PC-3 (cell line): ENCODE data around the gene ZEB2. TPM values are rescaled to one million over a fixed set of nuclear protein-coding genes. Genes with fewer than 3 reads are reported as not detected.

Experiments
- ATAC-seq: fragments of 200-7000 bp; cut with Tn5 transposase; 2 replicates; pipeline ENCODE4 v1.9.1; 2020; ENCODE audit warnings: mild to moderate bottlenecking, moderate library complexity
- BruUV-seq: library from RNA; stranded (reverse); fragments of 400-500 nt; replicated peaks from 2 replicates; lab custom pipeline; 2021; lab: Mats Ljungman, UMichigan
- CTCF ChIA-PET: fragments of 300-600 bp; sonication (Branson Sonifier 250); formaldehyde crosslinking; loops from one replicate; lab custom pipeline; 2022; ENCODE audit warnings: antibody characterized with exemption; lab: Charles Lee
- POLR2A ChIA-PET: fragments of 300-600 bp; sonication (Branson Sonifier 250); formaldehyde crosslinking; loops from one replicate; lab custom pipeline; 2022; ENCODE audit warnings: antibody characterized with exemption; ENCODE audit not compliant: unreplicated experiment; lab: Charles Lee
- DNase-seq: peaks from one replicate; pipeline ENCODE4 v3.0.0-alpha.2; 2015
- H2AFZ ChIP-seq: fragments of 300-600 bp; sonication (generic); 2 replicates; pipeline ENCODE4 v1.6.0; 2016; ENCODE audit warnings: antibody characterized with exemption, low read length
- H3F3A ChIP-seq: fragments of 300-600 bp; sonication (generic); one replicate; pipeline ENCODE4 v1.6.0; 2017; ENCODE audit warnings: antibody characterized with exemption, low read length, control low read depth, mild to moderate bottlenecking; ENCODE audit not compliant: unreplicated experiment
- H3K27ac ChIP-seq: fragments of 300-600 bp; sonication (generic); 2 replicates; pipeline ENCODE4 v1.5.1; 2016; ENCODE audit warnings: mild to moderate bottlenecking, low read length
- H3K27me3 ChIP-seq: fragments of 300-600 bp; sonication (generic); 2 replicates; pipeline ENCODE4 v1.6.1; 2016; ENCODE audit warnings: low read length, mixed read lengths
- H3K36me3 ChIP-seq: fragments of 300-600 bp; sonication (generic); 2 replicates; pipeline ENCODE4 v1.6.1; 2016; ENCODE audit warnings: low read depth, mixed run types, low read length, mixed read lengths
- H3K4me1 ChIP-seq: fragments of 300-600 bp; sonication (generic); 2 replicates; pipeline ENCODE4 v1.5.1; 2016; ENCODE audit warnings: low read length; ENCODE audit not compliant: insufficient read depth
- H3K4me2 ChIP-seq: fragments of 300-600 bp; sonication (generic); 2 replicates; pipeline ENCODE4 v1.6.0; 2016; ENCODE audit warnings: low read length
- H3K4me3 ChIP-seq: fragments of 300-600 bp; sonication (generic); 2 replicates; pipeline ENCODE4 v1.5.1; 2016; ENCODE audit warnings: mild to moderate bottlenecking, low read length, mixed read lengths
- H3K79me2 ChIP-seq: fragments of 300-600 bp; sonication (generic); 2 replicates; pipeline ENCODE4 v1.6.1; 2017; ENCODE audit warnings: low read length, mixed read lengths
- H3K9ac ChIP-seq: fragments of 300-600 bp; sonication (generic); 2 replicates; pipeline ENCODE4 v1.6.0; 2016; ENCODE audit warnings: mild to moderate bottlenecking, low read length
- H3K9me2 ChIP-seq: fragments of 300-600 bp; sonication (generic); replicated peaks from 2 replicates; pipeline ENCODE4 v1.6.1; 2016; ENCODE audit warnings: mixed run types, low read length, mixed read lengths
- H3K9me3 ChIP-seq: fragments of 300-600 bp; sonication (generic); 2 replicates; pipeline ENCODE4 v1.6.1; 2016; ENCODE audit warnings: low read length, mixed read lengths
- H4K20me1 ChIP-seq: fragments of 300-600 bp; sonication (generic); 2 replicates; pipeline ENCODE4 v1.6.1; 2016; ENCODE audit warnings: low read length, mixed read lengths
- EZH2 ChIP-seq: fragments of 300-600 bp; sonication (generic); IDR thresholded peaks from one replicate; pipeline ENCODE4 v1.6.1; 2017; ENCODE audit warnings: antibody characterized with exemption, mild to moderate bottlenecking, low read length; ENCODE audit not compliant: unreplicated experiment
- EZH2phosphoT487 ChIP-seq: fragments of 300-600 bp; sonication (generic); IDR thresholded peaks from 2 replicates; pipeline ENCODE4 v1.6.1; 2018; ENCODE audit warnings: mild to moderate bottlenecking, antibody characterized with exemption, low read length, borderline replicate concordance
- intact Hi-C: fragments of 100-400 bp; cut with micrococcal nuclease; formaldehyde crosslinking; loops from 2 replicates; pipeline ENCODE4 v1.9.0; 2023
- total RNA-seq: library from RNA; depleted of rRNA; stranded (reverse); fragments of >200 nt; gene quantifications from 2 replicates; pipeline ENCODE4 v1.2.3, GENCODE V29; 2014
- TF ChIP-seq, protein P1 (sequence below): fragments of 300-600 bp; sonication (generic); conservative IDR thresholded peaks from 2 replicates; pipeline ENCODE4 v1.5.1; 2017; ENCODE audit warnings: antibody characterized with exemption, low read depth, mild to moderate bottlenecking, low read length

The ZEB2 gene
- total RNA-seq, 1 experiment from 2014 or later, result 1.1 TPM

DNA sequence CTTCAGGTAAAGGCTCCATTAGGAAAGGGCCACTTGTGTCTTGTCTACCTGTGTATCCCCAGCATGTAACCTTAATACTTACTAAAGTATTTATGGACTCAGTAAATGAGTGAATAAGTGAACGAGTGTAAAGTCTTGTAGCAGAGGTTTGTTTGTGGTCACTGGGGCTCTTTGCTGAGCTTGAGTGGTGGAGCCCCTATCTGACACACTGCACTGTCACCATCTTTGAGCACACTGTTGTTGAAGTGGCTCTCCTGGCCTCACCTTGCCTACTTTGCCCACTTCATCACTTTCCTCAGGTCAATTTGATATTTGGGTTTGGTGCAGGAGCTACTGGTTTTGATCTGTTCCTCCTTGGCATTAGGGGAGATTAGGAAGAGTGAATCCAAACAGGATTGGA lies 39.3 kb upstream of the ZEB2 start:
- no peaks in the 10 kb centered on the region for H3K79me2 ChIP-seq
- no peak for TF ChIP-seq EZH2phosphoT487
- TF ChIP-seq, protein P1, sequence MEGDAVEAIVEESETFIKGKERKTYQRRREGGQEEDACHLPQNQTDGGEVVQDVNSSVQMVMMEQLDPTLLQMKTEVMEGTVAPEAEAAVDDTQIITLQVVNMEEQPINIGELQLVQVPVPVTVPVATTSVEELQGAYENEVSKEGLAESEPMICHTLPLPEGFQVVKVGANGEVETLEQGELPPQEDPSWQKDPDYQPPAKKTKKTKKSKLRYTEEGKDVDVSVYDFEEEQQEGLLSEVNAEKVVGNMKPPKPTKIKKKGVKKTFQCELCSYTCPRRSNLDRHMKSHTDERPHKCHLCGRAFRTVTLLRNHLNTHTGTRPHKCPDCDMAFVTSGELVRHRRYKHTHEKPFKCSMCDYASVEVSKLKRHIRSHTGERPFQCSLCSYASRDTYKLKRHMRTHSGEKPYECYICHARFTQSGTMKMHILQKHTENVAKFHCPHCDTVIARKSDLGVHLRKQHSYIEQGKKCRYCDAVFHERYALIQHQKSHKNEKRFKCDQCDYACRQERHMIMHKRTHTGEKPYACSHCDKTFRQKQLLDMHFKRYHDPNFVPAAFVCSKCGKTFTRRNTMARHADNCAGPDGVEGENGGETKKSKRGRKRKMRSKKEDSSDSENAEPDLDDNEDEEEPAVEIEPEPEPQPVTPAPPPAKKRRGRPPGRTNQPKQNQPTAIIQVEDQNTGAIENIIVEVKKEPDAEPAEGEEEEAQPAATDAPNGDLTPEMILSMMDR, result no peak
- TF ChIP-seq EZH2, result no peak
- CTCF ChIA-PET, result no interaction called here

DNA sequence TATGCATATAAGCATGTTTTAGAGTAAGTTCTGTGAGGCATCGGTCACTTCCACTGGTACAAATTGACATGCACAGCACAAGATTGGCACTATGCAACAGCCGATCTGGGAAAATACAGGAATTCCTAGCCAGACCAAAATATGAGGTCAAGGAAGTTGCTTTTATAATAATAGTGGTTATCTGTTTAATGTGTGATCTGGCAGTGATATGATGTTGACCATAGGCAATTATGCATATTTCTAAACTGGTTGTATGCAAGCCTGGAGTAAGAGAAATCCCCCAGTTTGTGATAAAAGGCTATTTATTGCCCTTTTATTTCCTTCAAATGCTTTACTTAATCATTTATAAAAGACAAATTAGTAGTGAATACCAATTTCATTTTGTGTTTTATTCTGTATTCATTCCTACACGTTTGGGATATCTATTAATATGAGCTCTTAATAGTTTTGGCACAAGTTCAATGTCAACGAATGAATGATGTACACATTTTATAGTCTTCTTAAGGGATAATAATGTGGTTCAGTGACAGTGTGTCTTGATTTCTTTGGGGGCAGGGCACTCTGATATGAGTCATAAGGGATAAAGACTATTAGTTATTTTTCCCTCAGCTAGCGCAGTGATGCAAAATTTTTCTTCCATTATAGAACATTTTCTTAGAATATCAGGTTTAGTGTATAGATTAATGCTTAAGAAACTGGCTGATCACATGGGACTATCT lies 34.7 kb upstream of the ZEB2 start:
- no peak overlapping the region for H3K27ac ChIP-seq
- POLR2A ChIA-PET, result interaction anchor here (0.6 kb wide), 1 partner anchor 115 kb away, joined by 13 read pairs; no protein-coding TSS in a partner anchor
- peak; percentile 61 for ATAC-seq

More for the DNA sequence above, 39.3 kb upstream of the ZEB2 start:
- Histone ChIP-seq H3K9ac (no peak overlapping the region), H3K27me3 (no peaks in the 10 kb centered on the region), H3K4me1 (peaks cover 12% of the 10 kb centered on the region), H3F3A (no peaks in the 10 kb centered on the region), H2AFZ (no peak overlapping the region), H3K4me3 (no peak overlapping the region), H3K9me2 (no peaks in the 10 kb centered on the region), H3K36me3 (no peaks in the 10 kb centered on the region), H3K4me2 (no peak overlapping the region), H3K27ac (no peak overlapping the region), H4K20me1 (no peaks in the 10 kb centered on the region), H3K9me3 (no peaks in the 10 kb centered on the region)
- ATAC-seq (no peak), DNase-seq (no peak)
- intact Hi-C loops, result loop anchor here (10.0 kb wide), 2 partner anchors 86 to 1196 kb away; no protein-coding TSS in a partner anchor
- POLR2A ChIA-PET, result no interaction called here
- no TSS peak for BruUV-seq

More for the DNA sequence above, 34.7 kb upstream of the ZEB2 start:
- Histone ChIP-seq H3K9me2 (no peaks in the 10 kb centered on the region), H3K9me3 (no peaks in the 10 kb centered on the region), H4K20me1 (no peaks in the 10 kb centered on the region), H2AFZ (no peak overlapping the region), H3K36me3 (no peaks in the 10 kb centered on the region), H3K4me1 (peaks cover 28% of the 10 kb centered on the region), H3K9ac (no peak overlapping the region), H3K27me3 (no peaks in the 10 kb centered on the region), H3F3A (peaks cover 4% of the 10 kb centered on the region), H3K4me3 (no peak overlapping the region), H3K4me2 (peak overlapping the region; percentile 53), H3K79me2 (no peaks in the 10 kb centered on the region)
- TF ChIP-seq EZH2phosphoT487 (no peak), EZH2 (no peak)
- TF ChIP-seq, protein P1, result no peak
- intact Hi-C loops, result loop anchor here (1.0 to 10.0 kb wide), 3 partner anchors 42 to 1200 kb away; no protein-coding TSS in a partner anchor
- BruUV-seq, result no TSS peak
- CTCF ChIA-PET, result no interaction called here
- peak; percentile 88 for DNase-seq
